ENCODE data around the gene CRELD1. TPM values are rescaled to one million over a fixed set of nuclear protein-coding genes. Genes with fewer than 3 reads are reported as not detected.

CRELD1 gene
- total and polyA plus RNA-seq, 2 of the 13 experiments (the other 11 are each of a cell fraction or from before 2014, with no cell fraction given): 27.1 to 61.9 TPM

DNA sequence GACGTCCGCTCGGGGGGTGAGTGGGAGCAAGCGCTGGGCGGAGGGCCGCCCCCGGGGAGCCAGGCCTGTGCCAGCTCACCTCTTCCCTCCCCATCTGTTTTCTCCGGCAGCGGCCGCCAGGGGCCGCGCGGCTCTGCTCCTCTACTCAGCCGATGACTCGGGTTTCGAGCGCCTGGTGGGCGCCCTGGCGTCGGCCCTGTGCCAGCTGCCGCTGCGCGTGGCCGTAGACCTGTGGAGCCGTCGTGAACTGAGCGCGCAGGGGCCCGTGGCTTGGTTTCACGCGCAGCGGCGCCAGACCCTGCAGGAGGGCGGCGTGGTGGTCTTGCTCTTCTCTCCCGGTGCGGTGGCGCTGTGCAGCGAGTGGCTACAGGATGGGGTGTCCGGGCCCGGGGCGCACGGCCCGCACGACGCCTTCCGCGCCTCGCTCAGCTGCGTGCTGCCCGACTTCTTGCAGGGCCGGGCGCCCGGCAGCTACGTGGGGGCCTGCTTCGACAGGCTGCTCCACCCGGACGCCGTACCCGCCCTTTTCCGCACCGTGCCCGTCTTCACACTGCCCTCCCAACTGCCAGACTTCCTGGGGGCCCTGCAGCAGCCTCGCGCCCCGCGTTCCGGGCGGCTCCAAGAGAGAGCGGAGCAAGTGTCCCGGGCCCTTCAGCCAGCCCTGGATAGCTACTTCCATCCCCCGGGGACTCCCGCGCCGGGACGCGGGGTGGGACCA lies 632 bp upstream of the CRELD1 start (continued):
- TF ChIP-seq TOE1 (CRISPR knock-in tag; IDR thresholded peaks at IDR 0.05) (0 out of 2 replicates have a peak, but pooled peaks have one; percentile 42), NFE2L2 (IDR thresholded peaks at IDR 0.05; ENCODE audit: low read length) (no peak), ZNF607 (CRISPR knock-in tag; IDR thresholded peaks at IDR 0.05; ENCODE audit: borderline replicate concordance) (0 out of 2 replicates have a peak, but pooled peaks have one; percentile 33), SIN3B (IDR thresholded peaks at IDR 0.05; ENCODE audit: low read length) (no peak), ZNF558 (CRISPR knock-in tag; IDR thresholded peaks at IDR 0.05; ENCODE audit: borderline replicate concordance) (peak; percentile 91), ZFY (CRISPR knock-in tag; IDR thresholded peaks at IDR 0.05) (peak; percentile 80), ZNF713 (CRISPR knock-in tag; IDR thresholded peaks at IDR 0.05) (no peak), ZNF251 (CRISPR knock-in tag; IDR thresholded peaks at IDR 0.05) (0 out of 2 replicates have a peak, but pooled peaks have one; percentile 25), ZNF205 (CRISPR knock-in tag; IDR thresholded peaks at IDR 0.05) (no peak), ATRX (CRISPR knock-in tag; IDR thresholded peaks at IDR 0.05; ENCODE audit: borderline replicate concordance) (no peak), SP5 (CRISPR knock-in tag; IDR thresholded peaks at IDR 0.05; ENCODE audit: borderline replicate concordance, low read depth) (no peak; the same call in 1 of the 2 replicates), NFKBIZ (CRISPR knock-in tag; IDR thresholded peaks at IDR 0.05) (no peak), TBP (CRISPR knock-in tag; IDR thresholded peaks at IDR 0.05) (0 out of 2 replicates have a peak, but pooled peaks have one; percentile 46), SOX13 (IDR thresholded peaks at IDR 0.05) (no peak), SOX13 (CRISPR knock-in tag; conservative IDR thresholded peaks at IDR 0.05 in 1 of 2, IDR thresholded peaks at IDR 0.05 in 1 of 2) (0 out of 4 replicates have a peak, but pooled peaks of 1 of the 2 experiments have one; percentile 16), CCAR2 (optimal IDR thresholded peaks at IDR 0.05; ENCODE audit: low read depth, low read length) (no peak), HOXA7 (CRISPR knock-in tag; IDR thresholded peaks at IDR 0.05) (no peak), EHMT2 (IDR thresholded peaks at IDR 0.05; ENCODE audit: borderline replicate concordance, low read depth, low read length) (no peak), SNRNP70 (IDR thresholded peaks at IDR 0.05; ENCODE audit: low read depth, low read length) (no peak), ARHGAP35 (CRISPR knock-in tag; IDR thresholded peaks at IDR 0.05; ENCODE audit: borderline replicate concordance) (no peak), FOXK2 (IDR thresholded peaks at IDR 0.05) (no peak), ZNF180 (CRISPR knock-in tag; IDR thresholded peaks at IDR 0.05; ENCODE audit: borderline replicate concordance, low read depth) (no peak)
- TF ChIP-seq, protein P1, sequence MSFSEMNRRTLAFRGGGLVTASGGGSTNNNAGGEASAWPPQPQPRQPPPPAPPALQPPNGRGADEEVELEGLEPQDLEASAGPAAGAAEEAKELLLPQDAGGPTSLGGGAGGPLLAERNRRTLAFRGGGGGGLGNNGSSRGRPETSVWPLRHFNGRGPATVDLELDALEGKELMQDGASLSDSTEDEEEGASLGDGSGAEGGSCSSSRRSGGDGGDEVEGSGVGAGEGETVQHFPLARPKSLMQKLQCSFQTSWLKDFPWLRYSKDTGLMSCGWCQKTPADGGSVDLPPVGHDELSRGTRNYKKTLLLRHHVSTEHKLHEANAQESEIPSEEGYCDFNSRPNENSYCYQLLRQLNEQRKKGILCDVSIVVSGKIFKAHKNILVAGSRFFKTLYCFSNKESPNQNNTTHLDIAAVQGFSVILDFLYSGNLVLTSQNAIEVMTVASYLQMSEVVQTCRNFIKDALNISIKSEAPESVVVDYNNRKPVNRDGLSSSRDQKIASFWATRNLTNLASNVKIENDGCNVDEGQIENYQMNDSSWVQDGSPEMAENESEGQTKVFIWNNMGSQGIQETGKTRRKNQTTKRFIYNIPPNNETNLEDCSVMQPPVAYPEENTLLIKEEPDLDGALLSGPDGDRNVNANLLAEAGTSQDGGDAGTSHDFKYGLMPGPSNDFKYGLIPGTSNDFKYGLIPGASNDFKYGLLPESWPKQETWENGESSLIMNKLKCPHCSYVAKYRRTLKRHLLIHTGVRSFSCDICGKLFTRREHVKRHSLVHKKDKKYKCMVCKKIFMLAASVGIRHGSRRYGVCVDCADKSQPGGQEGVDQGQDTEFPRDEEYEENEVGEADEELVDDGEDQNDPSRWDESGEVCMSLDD (CRISPR knock-in tag; IDR thresholded peaks at IDR 0.05; ENCODE audit: borderline replicate concordance): peak; percentile 23; the same call in 1 of the 2 replicates
- TF ChIP-seq, protein P2, sequence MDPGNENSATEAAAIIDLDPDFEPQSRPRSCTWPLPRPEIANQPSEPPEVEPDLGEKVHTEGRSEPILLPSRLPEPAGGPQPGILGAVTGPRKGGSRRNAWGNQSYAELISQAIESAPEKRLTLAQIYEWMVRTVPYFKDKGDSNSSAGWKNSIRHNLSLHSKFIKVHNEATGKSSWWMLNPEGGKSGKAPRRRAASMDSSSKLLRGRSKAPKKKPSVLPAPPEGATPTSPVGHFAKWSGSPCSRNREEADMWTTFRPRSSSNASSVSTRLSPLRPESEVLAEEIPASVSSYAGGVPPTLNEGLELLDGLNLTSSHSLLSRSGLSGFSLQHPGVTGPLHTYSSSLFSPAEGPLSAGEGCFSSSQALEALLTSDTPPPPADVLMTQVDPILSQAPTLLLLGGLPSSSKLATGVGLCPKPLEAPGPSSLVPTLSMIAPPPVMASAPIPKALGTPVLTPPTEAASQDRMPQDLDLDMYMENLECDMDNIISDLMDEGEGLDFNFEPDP (CRISPR knock-in tag; conservative IDR thresholded peaks at IDR 0.05): no peak
- TF ChIP-seq, protein P3, sequence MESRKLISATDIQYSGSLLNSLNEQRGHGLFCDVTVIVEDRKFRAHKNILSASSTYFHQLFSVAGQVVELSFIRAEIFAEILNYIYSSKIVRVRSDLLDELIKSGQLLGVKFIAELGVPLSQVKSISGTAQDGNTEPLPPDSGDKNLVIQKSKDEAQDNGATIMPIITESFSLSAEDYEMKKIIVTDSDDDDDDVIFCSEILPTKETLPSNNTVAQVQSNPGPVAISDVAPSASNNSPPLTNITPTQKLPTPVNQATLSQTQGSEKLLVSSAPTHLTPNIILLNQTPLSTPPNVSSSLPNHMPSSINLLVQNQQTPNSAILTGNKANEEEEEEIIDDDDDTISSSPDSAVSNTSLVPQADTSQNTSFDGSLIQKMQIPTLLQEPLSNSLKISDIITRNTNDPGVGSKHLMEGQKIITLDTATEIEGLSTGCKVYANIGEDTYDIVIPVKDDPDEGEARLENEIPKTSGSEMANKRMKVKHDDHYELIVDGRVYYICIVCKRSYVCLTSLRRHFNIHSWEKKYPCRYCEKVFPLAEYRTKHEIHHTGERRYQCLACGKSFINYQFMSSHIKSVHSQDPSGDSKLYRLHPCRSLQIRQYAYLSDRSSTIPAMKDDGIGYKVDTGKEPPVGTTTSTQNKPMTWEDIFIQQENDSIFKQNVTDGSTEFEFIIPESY (CRISPR knock-in tag; IDR thresholded peaks at IDR 0.05): no peak; the same call in 1 of the 2 replicates
